Neural cell (in vitro differentiated cells): Measurements from ENCODE around the gene KCNS3.

Experiments
- EZH2 ChIP-seq: fragments of 200-600, 300-800 bp; shearing (Covaris generic), sonication (generic); IDR thresholded peaks from 2 replicates; pipeline ENCODE4 v1.6.1; 2014; ENCODE audit warnings: antibody characterized with exemption, low read length, borderline replicate concordance, mild to moderate bottlenecking; ENCODE audit not compliant: insufficient read depth, poor library complexity, severe bottlenecking
- MXI1 ChIP-seq: fragments of 450-650 bp; conservative IDR thresholded peaks from 2 replicates; pipeline ENCODE4 v1.6.1; 2014; ENCODE audit warnings: antibody characterized with exemption, mild to moderate bottlenecking; ENCODE audit not compliant: poor library complexity, severe bottlenecking
- POLR2AphosphoS5 ChIP-seq: IDR thresholded peaks from 2 replicates; pipeline ENCODE4 v1.6.1; 2012
- RAD21 ChIP-seq: fragments of 450-650 bp; conservative IDR thresholded peaks from 2 replicates; pipeline ENCODE4 v1.6.1; 2014; ENCODE audit warnings: antibody characterized with exemption, mild to moderate bottlenecking, moderate library complexity
- TF ChIP-seq, protein P1 (sequence below): fragments of 450-650 bp; IDR thresholded peaks from 2 replicates; pipeline ENCODE4 v1.5.1; 2014; ENCODE audit warnings: antibody characterized with exemption, mild to moderate bottlenecking, moderate library complexity; ENCODE audit not compliant: poor library complexity, severe bottlenecking

DNA sequence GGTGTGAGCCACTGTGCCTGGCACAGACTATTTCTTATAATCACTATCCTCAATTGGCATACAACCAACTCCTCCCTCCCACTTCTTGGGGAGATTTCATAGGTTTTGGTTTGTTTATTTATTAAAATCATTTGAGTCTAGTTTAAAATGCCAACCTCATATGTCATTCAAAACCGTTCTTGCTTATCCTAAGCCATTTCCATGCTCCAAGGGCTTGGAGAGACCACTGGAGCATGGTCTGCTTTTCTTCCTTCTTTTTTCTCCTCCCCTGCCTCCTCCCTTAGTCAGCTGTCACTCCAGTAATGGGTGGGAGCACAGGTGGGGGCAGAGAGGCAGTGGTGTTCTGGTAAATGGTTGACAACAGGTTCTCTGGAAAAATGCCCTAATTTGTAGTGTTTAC lies 20.4 kb upstream of the KCNS3 start:
- no peak for TF ChIP-seq EZH2
- TF ChIP-seq, protein P1, sequence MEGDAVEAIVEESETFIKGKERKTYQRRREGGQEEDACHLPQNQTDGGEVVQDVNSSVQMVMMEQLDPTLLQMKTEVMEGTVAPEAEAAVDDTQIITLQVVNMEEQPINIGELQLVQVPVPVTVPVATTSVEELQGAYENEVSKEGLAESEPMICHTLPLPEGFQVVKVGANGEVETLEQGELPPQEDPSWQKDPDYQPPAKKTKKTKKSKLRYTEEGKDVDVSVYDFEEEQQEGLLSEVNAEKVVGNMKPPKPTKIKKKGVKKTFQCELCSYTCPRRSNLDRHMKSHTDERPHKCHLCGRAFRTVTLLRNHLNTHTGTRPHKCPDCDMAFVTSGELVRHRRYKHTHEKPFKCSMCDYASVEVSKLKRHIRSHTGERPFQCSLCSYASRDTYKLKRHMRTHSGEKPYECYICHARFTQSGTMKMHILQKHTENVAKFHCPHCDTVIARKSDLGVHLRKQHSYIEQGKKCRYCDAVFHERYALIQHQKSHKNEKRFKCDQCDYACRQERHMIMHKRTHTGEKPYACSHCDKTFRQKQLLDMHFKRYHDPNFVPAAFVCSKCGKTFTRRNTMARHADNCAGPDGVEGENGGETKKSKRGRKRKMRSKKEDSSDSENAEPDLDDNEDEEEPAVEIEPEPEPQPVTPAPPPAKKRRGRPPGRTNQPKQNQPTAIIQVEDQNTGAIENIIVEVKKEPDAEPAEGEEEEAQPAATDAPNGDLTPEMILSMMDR, result no peak
- TF ChIP-seq MXI1, result no peak
- TF ChIP-seq POLR2AphosphoS5, result no peak
- TF ChIP-seq RAD21, result no peak
